Mesothelial cell of epicardium (in vitro differentiated cells): ENCODE measurements around the gene PPP2R2B. TPM values are rescaled to one million over a fixed set of nuclear protein-coding genes. Genes with fewer than 3 reads are reported as not detected.

Experiments used
- DNase-seq, 2 experiments: peaks; one replicate each; pipeline ENCODE4 v3.0.0; 2021; ENCODE audit warnings: low spot score in 2 of 2; ENCODE audit not compliant: unreplicated experiment in 2 of 2
- H3K27ac Mint-ChIP-seq: 2 replicates; pipeline ENCODE4 v1.8.0; 2021; ENCODE audit warnings: mixed read lengths
- H3K27me3 Mint-ChIP-seq: 2 replicates; pipeline ENCODE4 v1.8.0; 2021; ENCODE audit warnings: low read depth, mixed read lengths
- H3K36me3 Mint-ChIP-seq: 2 replicates; pipeline ENCODE4 v1.8.0; 2021; ENCODE audit warnings: mixed read lengths
- H3K4me1 Mint-ChIP-seq: 2 replicates; pipeline ENCODE4 v1.8.0; 2021; ENCODE audit warnings: mixed read lengths
- H3K4me3 Mint-ChIP-seq: 2 replicates; pipeline ENCODE4 v1.8.0; 2021; ENCODE audit warnings: mild to moderate bottlenecking, moderate library complexity, mixed read lengths
- H3K9me3 Mint-ChIP-seq: 2 replicates; pipeline ENCODE4 v1.8.0; 2021; ENCODE audit warnings: mixed read lengths
- total RNA-seq: library from RNA; stranded (reverse); gene quantifications from 3 replicates; pipeline ENCODE4 v1.2.1, GENCODE V29; 2021
- TF ChIP-seq, protein P1 (sequence below): fragments of 200-600 bp; sonication (generic); IDR thresholded peaks from one replicate; pipeline ENCODE4 v1.5.0; 2021; ENCODE audit warnings: antibody characterized with exemption; ENCODE audit not compliant: unreplicated experiment

PPP2R2B gene
- total RNA-seq, 1 donor from 2014 or later: 18.2 TPM

DNA sequence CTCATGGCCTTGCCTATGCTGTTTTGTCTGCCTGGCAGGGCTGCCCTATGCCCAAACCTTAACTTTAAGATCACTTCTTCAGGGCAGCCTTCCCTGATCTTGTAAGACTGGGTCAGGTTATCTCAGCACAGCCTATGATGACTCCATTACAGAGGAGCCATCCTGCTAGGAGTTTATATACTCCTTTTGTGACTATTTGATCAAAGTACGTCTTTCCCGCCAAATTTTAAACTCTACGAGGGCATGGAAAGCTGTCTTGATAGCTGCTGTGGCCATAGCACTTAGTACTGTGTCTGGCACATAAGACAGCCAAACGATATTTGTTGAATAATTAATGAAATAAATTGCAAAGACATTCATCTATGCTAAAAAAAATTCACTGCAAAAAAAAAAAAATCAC lies 60.6 kb downstream of the PPP2R2B start:
- no peaks in the 10 kb centered on the region for H3K27me3 Mint-ChIP-seq
- no peak overlapping the region for H3K4me3 Mint-ChIP-seq
- H3K36me3 Mint-ChIP-seq: no peaks in the 10 kb centered on the region
- DNase-seq: no peak
- no peaks in the 10 kb centered on the region for H3K4me1 Mint-ChIP-seq
- TF ChIP-seq, protein P1, sequence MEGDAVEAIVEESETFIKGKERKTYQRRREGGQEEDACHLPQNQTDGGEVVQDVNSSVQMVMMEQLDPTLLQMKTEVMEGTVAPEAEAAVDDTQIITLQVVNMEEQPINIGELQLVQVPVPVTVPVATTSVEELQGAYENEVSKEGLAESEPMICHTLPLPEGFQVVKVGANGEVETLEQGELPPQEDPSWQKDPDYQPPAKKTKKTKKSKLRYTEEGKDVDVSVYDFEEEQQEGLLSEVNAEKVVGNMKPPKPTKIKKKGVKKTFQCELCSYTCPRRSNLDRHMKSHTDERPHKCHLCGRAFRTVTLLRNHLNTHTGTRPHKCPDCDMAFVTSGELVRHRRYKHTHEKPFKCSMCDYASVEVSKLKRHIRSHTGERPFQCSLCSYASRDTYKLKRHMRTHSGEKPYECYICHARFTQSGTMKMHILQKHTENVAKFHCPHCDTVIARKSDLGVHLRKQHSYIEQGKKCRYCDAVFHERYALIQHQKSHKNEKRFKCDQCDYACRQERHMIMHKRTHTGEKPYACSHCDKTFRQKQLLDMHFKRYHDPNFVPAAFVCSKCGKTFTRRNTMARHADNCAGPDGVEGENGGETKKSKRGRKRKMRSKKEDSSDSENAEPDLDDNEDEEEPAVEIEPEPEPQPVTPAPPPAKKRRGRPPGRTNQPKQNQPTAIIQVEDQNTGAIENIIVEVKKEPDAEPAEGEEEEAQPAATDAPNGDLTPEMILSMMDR: no peak
- H3K9me3 Mint-ChIP-seq: no peaks in the 10 kb centered on the region
- H3K27ac Mint-ChIP-seq: no peak overlapping the region

DNA sequence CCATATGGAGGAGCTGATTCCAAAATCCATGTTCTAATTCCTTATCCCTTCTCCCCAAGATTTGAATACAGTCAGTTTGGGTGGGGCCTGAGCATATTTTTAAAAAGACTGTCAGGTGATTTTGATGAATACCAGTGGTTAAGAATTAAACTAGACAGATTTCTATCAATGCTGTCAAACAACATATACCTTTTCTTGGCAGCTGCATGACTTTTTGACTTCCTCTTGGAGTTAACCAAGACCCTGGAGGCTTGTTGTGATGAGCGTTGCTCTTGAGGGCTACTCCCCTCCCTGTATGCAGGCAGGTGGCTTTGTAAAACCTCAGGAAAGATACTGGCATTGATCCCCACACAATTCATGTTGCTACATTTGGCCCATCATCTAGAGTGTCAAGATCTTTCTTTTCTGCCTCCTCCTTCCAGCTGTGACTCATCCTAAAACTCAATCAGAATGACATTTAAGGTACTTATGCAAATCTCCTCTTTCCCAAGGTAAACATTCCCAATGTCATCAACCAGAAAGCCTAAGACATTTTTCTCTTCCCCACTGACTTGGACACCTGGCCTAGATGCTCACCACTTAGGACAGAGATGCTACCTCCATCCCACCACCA lies 61.7 kb downstream of the PPP2R2B start:
- Mint-ChIP-seq H3K4me1 (no peaks in the 10 kb centered on the region), H3K9me3 (no peaks in the 10 kb centered on the region), H3K36me3 (no peaks in the 10 kb centered on the region), H3K27me3 (no peaks in the 10 kb centered on the region), H3K27ac (no peak overlapping the region), H3K4me3 (no peak overlapping the region)
- TF ChIP-seq, protein P1: no peak
- no peak for DNase-seq

DNA sequence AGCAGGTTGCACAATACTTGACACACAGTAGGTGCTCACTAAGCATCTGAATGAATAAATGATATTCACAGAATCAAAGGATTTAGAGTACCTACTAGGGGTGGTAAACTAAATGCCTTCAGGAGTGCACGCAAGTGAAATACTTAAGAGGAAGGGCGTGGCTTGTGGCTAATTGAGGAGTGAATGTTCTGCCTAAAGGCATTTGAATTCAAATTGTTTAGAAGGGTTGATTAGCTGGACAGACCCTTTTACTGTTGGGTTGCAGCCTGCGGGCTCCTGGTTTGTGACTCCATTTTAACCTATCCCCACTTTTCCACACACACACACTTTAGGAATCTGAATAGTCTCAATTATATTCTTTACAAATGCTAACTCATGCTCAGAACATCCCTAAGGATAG lies 63.1 kb downstream of the PPP2R2B start:
- no peak overlapping the region for H3K4me3 Mint-ChIP-seq
- H3K27ac Mint-ChIP-seq: no peak overlapping the region
- no peak for DNase-seq
- H3K27me3 Mint-ChIP-seq: no peaks in the 10 kb centered on the region
- no peaks in the 10 kb centered on the region for H3K4me1 Mint-ChIP-seq
- peaks cover 2% of the 10 kb centered on the region for H3K36me3 Mint-ChIP-seq
- H3K9me3 Mint-ChIP-seq: no peaks in the 10 kb centered on the region
- TF ChIP-seq, protein P1: no peak

DNA sequence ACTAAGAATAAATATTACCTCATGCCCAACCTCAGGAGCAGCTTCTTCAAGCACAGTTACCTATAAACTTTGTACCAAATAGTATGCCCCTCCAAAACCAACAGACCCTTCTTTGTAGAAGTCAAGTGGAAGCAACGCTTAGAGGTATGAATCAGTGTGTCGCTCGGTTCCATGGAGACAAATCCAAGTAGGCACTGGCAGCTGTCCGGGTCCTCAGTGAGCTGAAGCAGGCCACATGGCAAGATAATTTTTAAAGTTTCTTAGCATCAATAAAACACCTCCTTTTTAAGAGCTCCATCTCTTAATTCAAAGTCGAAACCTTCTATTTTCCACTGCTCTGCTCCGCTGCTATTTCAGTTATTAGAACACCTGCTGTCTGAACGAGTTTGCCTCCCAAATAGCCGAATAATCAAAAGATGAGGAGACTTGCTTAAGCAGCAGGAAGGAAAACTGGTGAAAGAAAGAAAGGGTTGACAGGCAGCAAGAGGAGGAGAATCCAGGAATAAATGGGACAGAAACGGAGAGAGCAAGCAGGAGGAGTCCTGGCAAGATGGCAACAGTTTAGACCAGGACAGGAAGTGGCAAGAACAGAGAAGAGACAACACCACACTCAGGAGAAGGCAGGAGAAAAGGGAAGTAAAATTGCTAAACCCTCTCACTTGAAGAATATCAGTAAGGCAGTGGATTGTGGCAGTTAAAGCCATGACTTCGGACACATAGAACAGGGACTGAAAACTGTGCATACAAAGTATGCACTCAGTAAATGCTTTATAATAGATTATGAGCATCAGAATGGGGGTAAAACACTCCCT lies 65.0 kb downstream of the PPP2R2B start:
- DNase-seq: no peak
- Mint-ChIP-seq H3K27me3 (no peaks in the 10 kb centered on the region), H3K27ac (no peak overlapping the region), H3K4me3 (no peak overlapping the region), H3K9me3 (no peaks in the 10 kb centered on the region), H3K36me3 (peaks cover 2% of the 10 kb centered on the region), H3K4me1 (no peaks in the 10 kb centered on the region)
- TF ChIP-seq, protein P1: no peak

DNA sequence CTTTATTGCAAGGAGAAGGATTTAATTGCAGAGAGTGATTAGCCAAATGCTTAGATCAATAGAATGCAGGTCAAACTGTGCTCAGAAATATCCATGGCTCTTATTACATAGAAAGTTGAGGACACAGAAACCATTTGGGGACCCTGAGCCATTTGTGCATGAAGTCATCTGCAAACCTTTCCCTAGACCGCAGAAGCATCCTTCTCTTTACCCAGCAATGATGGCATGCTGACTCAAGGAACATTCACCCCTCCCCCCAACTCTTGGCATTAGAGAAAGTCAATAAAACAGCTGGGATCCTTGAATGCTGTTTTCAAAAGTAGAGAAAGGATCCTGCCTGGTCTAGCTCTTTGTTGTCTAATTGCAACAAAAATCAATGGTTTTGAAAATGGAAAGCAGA lies 73.5 kb downstream of the PPP2R2B start:
- DNase-seq: no peak
- no peak overlapping the region for H3K27ac Mint-ChIP-seq
- H3K4me1 Mint-ChIP-seq: peaks cover 21% of the 10 kb centered on the region
- H3K27me3 Mint-ChIP-seq: no peaks in the 10 kb centered on the region
- no peaks in the 10 kb centered on the region for H3K36me3 Mint-ChIP-seq
- no peak overlapping the region for H3K4me3 Mint-ChIP-seq
- TF ChIP-seq, protein P1: no peak
- H3K9me3 Mint-ChIP-seq: no peaks in the 10 kb centered on the region
